ENCODE results near the gene SGSH. TPM values are rescaled to one million over a fixed set of nuclear protein-coding genes. Genes with fewer than 3 reads are reported as not detected.

The SGSH gene
- total RNA-seq, 1 experiment from 2014 or later = 19.8 TPM

DNA sequence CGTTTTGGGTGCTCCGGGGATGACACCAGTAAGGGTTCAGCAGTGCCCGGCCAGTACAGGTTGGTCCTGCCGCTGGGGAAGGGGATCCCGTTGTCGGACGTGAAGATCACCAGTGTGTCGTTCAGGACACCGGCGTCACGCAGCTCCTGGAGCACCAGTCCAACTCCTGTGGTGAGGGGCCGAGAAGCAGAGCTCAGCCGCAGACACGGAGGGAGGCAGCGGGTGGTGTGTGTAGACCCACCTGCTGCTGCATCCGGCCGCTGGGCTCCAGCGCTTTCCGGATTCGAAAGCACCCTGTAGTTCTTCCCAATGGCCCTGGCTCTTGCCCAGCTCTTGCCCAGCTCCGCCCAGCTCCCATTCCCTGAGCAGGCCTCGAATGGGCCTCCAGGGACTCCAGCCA, 8.0 kb downstream of the SGSH start:
- Mint-ChIP-seq H3K27me3 (ENCODE audit: low read depth) (no peaks in the 10 kb centered on the region), H3K4me3 (no peak overlapping the region), H3K36me3 (ENCODE audit: insufficient read depth in 1 of 3, low read depth in 3 of 3) (peaks cover 13 to 37% (median 30%) of the 10 kb centered on the region in 3 experiments; a peak in 6 of 7 replicates), H3K4me1 (no peaks in the 10 kb centered on the region), H3K27ac (no peak overlapping the region), H3K9me3 (no peaks in the 10 kb centered on the region)
- no peak overlapping the region for H2AK5ac ChIP-seq (ENCODE audit: insufficient read length, low read length)
- no peaks in the 10 kb centered on the region for H3K79me1 ChIP-seq (ENCODE audit: insufficient read depth, low read depth, low read length, poor library complexity, severe bottlenecking)
- no peaks in the 10 kb centered on the region for H4K20me1 ChIP-seq (ENCODE audit: control insufficient read depth, insufficient read depth, insufficient read length)
- TF ChIP-seq, protein P1, sequence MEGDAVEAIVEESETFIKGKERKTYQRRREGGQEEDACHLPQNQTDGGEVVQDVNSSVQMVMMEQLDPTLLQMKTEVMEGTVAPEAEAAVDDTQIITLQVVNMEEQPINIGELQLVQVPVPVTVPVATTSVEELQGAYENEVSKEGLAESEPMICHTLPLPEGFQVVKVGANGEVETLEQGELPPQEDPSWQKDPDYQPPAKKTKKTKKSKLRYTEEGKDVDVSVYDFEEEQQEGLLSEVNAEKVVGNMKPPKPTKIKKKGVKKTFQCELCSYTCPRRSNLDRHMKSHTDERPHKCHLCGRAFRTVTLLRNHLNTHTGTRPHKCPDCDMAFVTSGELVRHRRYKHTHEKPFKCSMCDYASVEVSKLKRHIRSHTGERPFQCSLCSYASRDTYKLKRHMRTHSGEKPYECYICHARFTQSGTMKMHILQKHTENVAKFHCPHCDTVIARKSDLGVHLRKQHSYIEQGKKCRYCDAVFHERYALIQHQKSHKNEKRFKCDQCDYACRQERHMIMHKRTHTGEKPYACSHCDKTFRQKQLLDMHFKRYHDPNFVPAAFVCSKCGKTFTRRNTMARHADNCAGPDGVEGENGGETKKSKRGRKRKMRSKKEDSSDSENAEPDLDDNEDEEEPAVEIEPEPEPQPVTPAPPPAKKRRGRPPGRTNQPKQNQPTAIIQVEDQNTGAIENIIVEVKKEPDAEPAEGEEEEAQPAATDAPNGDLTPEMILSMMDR (conservative IDR thresholded peaks at IDR 0.05) = no peak
- H4K91ac ChIP-seq (ENCODE audit: insufficient read length, low read depth, low read length) = no peak overlapping the region
- H3K79me2 ChIP-seq (ENCODE audit: insufficient read depth, low read length) = no peaks in the 10 kb centered on the region
- H4K5ac ChIP-seq (ENCODE audit: insufficient read length, low read depth, low read length) = no peak overlapping the region
- H2BK20ac ChIP-seq (ENCODE audit: low read depth, low read length, poor library complexity, severe bottlenecking) = no peak overlapping the region
- no peak overlapping the region for H2AFZ ChIP-seq (ENCODE audit: low read length)
- no peak for DNase-seq
- no peak overlapping the region for H4K8ac ChIP-seq (replicated peaks; ENCODE audit: insufficient read length, low read depth, low read length)
- no peak overlapping the region for H2BK12ac ChIP-seq (ENCODE audit: insufficient read length, low read depth, low read length)
- H3T11ph ChIP-seq (ENCODE audit: low read length) = no peak overlapping the region
- no peak overlapping the region for H3K18ac ChIP-seq (ENCODE audit: insufficient read length, low read depth, low read length)
- no peak overlapping the region; the same call in 1 of the 2 replicates for H3K14ac ChIP-seq (ENCODE audit: insufficient read depth, low read length)
- no peak overlapping the region for H2BK120ac ChIP-seq (ENCODE audit: low read depth, low read length, poor library complexity, severe bottlenecking)
- H3K4ac ChIP-seq (ENCODE audit: low read depth, low read length) = no peak overlapping the region
- no peak overlapping the region for H3K4me2 ChIP-seq (ENCODE audit: insufficient read depth, insufficient read length, low read length)
- WGBS (ENCODE audit: extremely low coverage, insufficient read length, low lambda C conversion rate) = no CpG with 5 or more reads among the region's 22 CpGs
- H3K27me3 ChIP-seq (ENCODE audit: insufficient read depth, low read length) = no peaks in the 10 kb centered on the region
- H3K9me3 ChIP-seq (ENCODE audit: control insufficient read depth, low read depth, low read length) = no peaks in the 10 kb centered on the region
- no peak overlapping the region for H2BK15ac ChIP-seq (ENCODE audit: low read depth, low read length)
- H3K23ac ChIP-seq (ENCODE audit: insufficient read length, low read depth, low read length) = no peak overlapping the region
- H3K56ac ChIP-seq (ENCODE audit: insufficient read length, low read depth, low read length) = no peak overlapping the region
- no peak overlapping the region for H3K9ac ChIP-seq (ENCODE audit: extremely low read depth, insufficient read length, low read length)
- H3K27ac ChIP-seq (ENCODE audit: insufficient read length, low read depth, low read length) = no peak overlapping the region
- H3K4me1 ChIP-seq (ENCODE audit: insufficient read depth, low read length) = no peaks in the 10 kb centered on the region
- H2BK5ac ChIP-seq (ENCODE audit: insufficient read length, low read length) = no peak overlapping the region
- no peaks in the 10 kb centered on the region for H3K23me2 ChIP-seq (ENCODE audit: insufficient read length, low read depth, low read length, poor library complexity, severe bottlenecking)
